ENCODE data around the gene PPAT.

PPAT gene

DNA sequence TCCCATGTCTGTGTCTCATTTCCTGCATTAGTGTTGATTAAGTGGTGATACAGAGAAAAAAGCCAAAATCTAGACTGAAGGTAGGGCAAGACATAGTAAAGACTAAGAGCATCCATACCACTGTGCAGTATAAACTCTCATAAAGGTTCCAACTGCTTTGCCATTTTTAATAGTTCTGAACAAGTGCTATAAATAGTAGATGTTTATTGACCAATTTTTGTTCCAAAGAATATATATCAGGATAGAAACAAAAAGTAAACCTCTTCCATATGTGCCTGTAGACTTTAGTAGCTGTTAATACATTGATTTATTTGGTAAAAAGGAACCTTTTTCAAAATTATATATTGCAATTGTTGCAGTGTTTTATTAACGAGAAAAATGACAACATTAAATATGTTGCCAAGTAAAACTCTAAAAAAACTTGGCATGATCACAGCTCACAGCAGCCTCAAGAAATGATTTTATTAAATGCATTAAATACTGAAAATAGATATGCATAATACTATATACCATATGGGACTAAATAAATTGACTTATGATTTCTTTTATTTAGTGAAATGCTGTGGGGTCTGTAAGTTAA lies 25.8 kb downstream of the PPAT start:
- H3K36me3 ChIP-seq: no peaks in the 10 kb centered on the region
- H3K27ac ChIP-seq: no peak overlapping the region
- TF ChIP-seq, protein P1, sequence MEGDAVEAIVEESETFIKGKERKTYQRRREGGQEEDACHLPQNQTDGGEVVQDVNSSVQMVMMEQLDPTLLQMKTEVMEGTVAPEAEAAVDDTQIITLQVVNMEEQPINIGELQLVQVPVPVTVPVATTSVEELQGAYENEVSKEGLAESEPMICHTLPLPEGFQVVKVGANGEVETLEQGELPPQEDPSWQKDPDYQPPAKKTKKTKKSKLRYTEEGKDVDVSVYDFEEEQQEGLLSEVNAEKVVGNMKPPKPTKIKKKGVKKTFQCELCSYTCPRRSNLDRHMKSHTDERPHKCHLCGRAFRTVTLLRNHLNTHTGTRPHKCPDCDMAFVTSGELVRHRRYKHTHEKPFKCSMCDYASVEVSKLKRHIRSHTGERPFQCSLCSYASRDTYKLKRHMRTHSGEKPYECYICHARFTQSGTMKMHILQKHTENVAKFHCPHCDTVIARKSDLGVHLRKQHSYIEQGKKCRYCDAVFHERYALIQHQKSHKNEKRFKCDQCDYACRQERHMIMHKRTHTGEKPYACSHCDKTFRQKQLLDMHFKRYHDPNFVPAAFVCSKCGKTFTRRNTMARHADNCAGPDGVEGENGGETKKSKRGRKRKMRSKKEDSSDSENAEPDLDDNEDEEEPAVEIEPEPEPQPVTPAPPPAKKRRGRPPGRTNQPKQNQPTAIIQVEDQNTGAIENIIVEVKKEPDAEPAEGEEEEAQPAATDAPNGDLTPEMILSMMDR (IDR thresholded peaks at IDR 0.05): no peak
- H3K4me3 ChIP-seq (ENCODE audit: low read depth in 1 of 2, low read length in 1 of 2): no peak overlapping the region
- H3K27me3 ChIP-seq: no peaks in the 10 kb centered on the region
- H3K9me3 ChIP-seq: no peaks in the 10 kb centered on the region
- no peaks in the 10 kb centered on the region for H3K4me1 ChIP-seq (ENCODE audit: control insufficient read depth in 1 of 2, insufficient read depth in 1 of 2, low read depth in 1 of 2, low read length in 1 of 2)

DNA sequence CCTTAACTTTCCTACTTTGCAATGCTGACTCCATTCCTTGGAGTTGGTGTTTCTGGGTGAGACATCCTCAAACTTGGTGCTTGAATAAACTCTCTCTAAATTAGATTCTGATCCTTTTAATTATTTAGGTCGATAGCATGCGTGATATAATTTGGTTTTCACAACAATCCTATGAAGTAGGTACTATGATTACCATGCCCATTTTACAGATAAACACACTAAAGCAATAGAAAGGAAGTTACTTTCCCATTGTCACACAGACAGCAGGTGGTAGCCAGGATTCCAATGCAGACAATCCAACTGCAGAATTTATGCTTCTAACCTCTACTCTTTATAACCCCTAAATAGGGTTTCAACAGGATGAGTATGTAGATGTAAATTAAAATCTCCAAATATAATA lies 26.4 kb downstream of the PPAT start:
- Histone ChIP-seq H3K9me3 (no peaks in the 10 kb centered on the region), H3K27me3 (no peaks in the 10 kb centered on the region), H3K36me3 (no peaks in the 10 kb centered on the region), H3K27ac (no peak overlapping the region), H3K4me3 (ENCODE audit: low read depth in 1 of 2, low read length in 1 of 2) (no peak overlapping the region), H3K4me1 (ENCODE audit: control insufficient read depth in 1 of 2, insufficient read depth in 1 of 2, low read depth in 1 of 2, low read length in 1 of 2) (no peaks in the 10 kb centered on the region)
- TF ChIP-seq, protein P1 (IDR thresholded peaks at IDR 0.05): no peak

DNA sequence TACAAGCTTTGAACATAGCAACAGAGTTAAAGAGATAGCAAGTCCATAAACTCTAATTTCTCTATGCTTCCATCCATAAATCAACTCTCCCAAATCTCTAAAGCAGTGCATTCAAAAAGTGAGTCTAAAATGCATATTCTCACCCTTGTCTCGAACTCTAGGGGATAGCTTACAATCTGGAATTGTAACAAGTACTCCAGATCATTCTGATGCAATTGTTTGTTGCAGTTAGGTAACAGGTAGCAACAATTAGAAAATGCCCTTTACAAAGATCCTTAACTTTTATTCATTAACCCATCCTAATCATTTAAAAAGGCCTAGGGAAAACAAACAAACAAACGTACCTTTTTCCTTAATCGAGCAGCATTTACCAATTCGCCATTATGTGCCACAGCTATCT lies 29.3 kb downstream of the PPAT start:
- H3K4me1 ChIP-seq (ENCODE audit: control insufficient read depth in 1 of 2, insufficient read depth in 1 of 2, low read depth in 1 of 2, low read length in 1 of 2): no peaks in the 10 kb centered on the region
- TF ChIP-seq, protein P1 (IDR thresholded peaks at IDR 0.05): no peak
- H3K27ac ChIP-seq: no peak overlapping the region
- no peaks in the 10 kb centered on the region for H3K9me3 ChIP-seq
- no peaks in the 10 kb centered on the region for H3K27me3 ChIP-seq
- H3K4me3 ChIP-seq (ENCODE audit: low read depth in 1 of 2, low read length in 1 of 2): no peak overlapping the region
- H3K36me3 ChIP-seq: no peaks in the 10 kb centered on the region

DNA sequence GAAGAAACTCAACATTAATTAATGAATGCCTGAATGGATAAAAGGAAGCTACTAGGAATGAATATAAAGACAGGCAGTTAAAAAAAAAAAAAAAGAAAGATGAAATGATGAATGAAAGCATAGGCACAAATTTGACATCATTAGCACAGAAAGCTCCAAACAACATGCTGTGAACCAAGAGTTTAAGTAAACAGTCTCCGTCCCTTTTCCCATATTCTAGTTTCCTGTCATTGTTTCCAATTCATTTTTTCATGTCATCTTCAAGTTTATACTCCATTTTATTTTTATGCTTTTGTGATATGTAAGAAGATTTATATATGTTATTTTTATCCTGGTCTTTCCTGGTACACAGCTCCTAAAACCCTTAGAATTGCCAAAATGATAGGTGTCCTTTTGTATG lies 30.4 kb downstream of the PPAT start:
- no peaks in the 10 kb centered on the region for H3K27me3 ChIP-seq
- H3K36me3 ChIP-seq: no peaks in the 10 kb centered on the region
- H3K9me3 ChIP-seq: no peaks in the 10 kb centered on the region
- no peak overlapping the region for H3K4me3 ChIP-seq (ENCODE audit: low read depth in 1 of 2, low read length in 1 of 2)
- H3K27ac ChIP-seq: no peak overlapping the region
- TF ChIP-seq, protein P1 (IDR thresholded peaks at IDR 0.05): no peak
- no peaks in the 10 kb centered on the region for H3K4me1 ChIP-seq (ENCODE audit: control insufficient read depth in 1 of 2, insufficient read depth in 1 of 2, low read depth in 1 of 2, low read length in 1 of 2)

DNA sequence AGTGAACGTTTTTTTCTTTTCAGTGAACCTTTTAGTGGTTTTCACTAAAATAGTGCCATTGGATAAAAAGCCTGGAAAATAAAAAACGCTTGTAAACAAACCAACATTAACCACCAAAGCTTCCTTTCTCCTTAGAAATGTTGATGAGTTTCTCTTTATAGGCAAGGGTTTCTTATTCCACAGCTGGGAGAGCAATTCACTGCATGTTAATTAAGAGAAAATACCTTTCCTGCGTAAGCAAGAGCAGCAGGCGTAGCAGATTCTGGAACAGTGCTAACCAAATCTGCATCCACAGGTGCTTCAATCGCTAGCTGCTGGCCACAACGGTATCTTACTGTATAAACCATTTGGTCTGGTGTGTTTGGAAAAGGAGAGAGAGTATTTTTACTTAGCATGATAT lies 34.9 kb downstream of the PPAT start:
- H3K9me3 ChIP-seq: no peaks in the 10 kb centered on the region
- TF ChIP-seq, protein P1 (IDR thresholded peaks at IDR 0.05): no peak
- no peaks in the 10 kb centered on the region for H3K4me1 ChIP-seq (ENCODE audit: control insufficient read depth in 1 of 2, insufficient read depth in 1 of 2, low read depth in 1 of 2, low read length in 1 of 2)
- H3K4me3 ChIP-seq (ENCODE audit: low read depth in 1 of 2, low read length in 1 of 2): no peak overlapping the region
- no peaks in the 10 kb centered on the region for H3K27me3 ChIP-seq
- no peaks in the 10 kb centered on the region for H3K36me3 ChIP-seq
- no peak overlapping the region for H3K27ac ChIP-seq

DNA sequence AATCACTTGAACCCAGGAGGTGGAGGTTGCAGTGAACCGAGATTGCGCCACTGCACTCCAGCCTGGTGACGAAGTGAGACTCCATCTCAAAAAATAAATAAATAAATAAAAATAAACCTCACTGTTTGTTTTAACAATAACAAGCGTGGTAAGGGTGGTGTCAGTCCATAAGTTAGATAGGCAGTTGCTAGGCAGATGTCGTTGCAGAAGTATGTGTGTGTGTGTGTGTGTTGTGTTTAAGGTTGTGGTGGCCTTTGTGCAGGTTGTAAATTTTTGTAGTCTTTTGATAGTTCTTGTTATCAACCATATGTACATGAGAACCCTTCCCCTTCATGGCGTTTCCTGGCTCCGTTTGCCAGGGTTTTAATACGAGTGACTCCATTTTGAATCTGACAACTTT lies 44.1 kb downstream of the PPAT start:
- no peak overlapping the region for H3K27ac ChIP-seq
- H3K4me1 ChIP-seq (ENCODE audit: control insufficient read depth in 1 of 2, insufficient read depth in 1 of 2, low read depth in 1 of 2, low read length in 1 of 2): peaks cover 9 to 14% of the 10 kb centered on the region in 2 experiments
- TF ChIP-seq, protein P1 (IDR thresholded peaks at IDR 0.05): no peak
- H3K4me3 ChIP-seq (ENCODE audit: low read depth in 1 of 2, low read length in 1 of 2): no peak overlapping the region
- no peaks in the 10 kb centered on the region for H3K36me3 ChIP-seq
- H3K27me3 ChIP-seq: no peaks in the 10 kb centered on the region
- H3K9me3 ChIP-seq: no peaks in the 10 kb centered on the region

Data from neutrophil (primary cell).